ENCODE measurements around the gene TGFBR1. TPM values are rescaled to one million over a fixed set of nuclear protein-coding genes. Genes with fewer than 3 reads are reported as not detected.

The TGFBR1 gene
- total and polyA plus RNA-seq, 7 donors, result 5.3 to 25.7 (median 18.3) TPM

DNA sequence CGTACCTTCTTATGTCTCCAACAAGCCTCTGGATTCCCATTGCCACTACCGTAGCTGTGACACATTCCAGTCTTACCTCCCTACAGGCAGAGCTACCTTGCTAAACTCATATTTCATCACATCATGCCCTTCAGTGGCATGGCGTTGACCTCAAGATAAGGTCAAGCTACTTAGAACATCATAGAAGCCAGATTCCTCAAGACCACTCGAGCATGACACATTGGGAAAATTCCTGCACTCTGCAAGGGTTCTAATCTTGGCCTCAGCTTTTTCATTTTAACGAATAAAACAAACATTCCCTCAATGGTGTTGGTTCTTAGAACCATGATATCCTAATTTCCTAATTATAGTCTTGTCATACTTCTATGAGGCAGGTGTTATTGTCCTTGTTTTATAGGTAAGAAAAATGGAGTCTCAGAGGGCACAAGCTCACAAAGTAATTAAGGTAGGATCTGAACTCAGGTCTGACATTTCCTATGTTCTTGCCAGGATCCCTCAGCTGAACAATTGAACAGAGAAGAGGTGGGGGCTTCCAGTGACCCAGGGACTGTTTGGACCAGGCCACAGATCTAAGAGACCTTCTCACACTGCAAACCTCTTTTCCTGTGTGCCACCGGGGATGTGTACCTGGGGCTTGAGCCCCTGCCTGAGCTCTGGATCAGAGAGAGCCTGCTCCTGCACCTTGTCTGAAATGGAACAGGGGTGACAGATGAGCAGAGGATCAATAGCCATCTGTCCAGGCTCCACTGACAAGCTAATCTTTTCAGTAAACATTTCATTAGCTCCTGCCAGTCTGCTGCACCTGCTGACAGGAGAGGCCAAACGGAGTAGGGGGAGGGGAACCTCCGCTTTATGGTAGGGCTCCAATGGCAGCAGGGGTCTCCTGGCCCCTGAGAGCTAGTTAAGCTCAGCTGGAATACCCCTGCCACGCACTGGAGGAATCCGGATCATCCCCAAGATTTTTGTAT, 67.5 kb downstream of the TGFBR1 start:
- intact Hi-C loops (cut with DNase I), result no loop called here
- WGBS, 3 donors, result 78 to 80% (median 79%) methylated on average over 10 of the region's 10 CpGs
- Histone ChIP-seq H3K9me3 (no peaks in the 10 kb centered on the region), H3K4me1 (no peaks in the 10 kb centered on the region), H3K36me3 (ENCODE audit: insufficient read depth in 1 of 2, low read depth in 1 of 2) (no peaks in the 10 kb centered on the region), H3K27me3 (ENCODE audit: insufficient read depth in 3 of 3, low read length in 2 of 3) (peaks cover 0 to 1% (median 0%) of the 10 kb centered on the region in 3 donors), H3K27ac (no peak overlapping the region), H3K4me3 (no peak overlapping the region)
- TF ChIP-seq, protein P1, sequence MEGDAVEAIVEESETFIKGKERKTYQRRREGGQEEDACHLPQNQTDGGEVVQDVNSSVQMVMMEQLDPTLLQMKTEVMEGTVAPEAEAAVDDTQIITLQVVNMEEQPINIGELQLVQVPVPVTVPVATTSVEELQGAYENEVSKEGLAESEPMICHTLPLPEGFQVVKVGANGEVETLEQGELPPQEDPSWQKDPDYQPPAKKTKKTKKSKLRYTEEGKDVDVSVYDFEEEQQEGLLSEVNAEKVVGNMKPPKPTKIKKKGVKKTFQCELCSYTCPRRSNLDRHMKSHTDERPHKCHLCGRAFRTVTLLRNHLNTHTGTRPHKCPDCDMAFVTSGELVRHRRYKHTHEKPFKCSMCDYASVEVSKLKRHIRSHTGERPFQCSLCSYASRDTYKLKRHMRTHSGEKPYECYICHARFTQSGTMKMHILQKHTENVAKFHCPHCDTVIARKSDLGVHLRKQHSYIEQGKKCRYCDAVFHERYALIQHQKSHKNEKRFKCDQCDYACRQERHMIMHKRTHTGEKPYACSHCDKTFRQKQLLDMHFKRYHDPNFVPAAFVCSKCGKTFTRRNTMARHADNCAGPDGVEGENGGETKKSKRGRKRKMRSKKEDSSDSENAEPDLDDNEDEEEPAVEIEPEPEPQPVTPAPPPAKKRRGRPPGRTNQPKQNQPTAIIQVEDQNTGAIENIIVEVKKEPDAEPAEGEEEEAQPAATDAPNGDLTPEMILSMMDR (IDR thresholded peaks at IDR 0.05), result no peak
- no peak for ATAC-seq
- DNase-seq, result no peak

DNA sequence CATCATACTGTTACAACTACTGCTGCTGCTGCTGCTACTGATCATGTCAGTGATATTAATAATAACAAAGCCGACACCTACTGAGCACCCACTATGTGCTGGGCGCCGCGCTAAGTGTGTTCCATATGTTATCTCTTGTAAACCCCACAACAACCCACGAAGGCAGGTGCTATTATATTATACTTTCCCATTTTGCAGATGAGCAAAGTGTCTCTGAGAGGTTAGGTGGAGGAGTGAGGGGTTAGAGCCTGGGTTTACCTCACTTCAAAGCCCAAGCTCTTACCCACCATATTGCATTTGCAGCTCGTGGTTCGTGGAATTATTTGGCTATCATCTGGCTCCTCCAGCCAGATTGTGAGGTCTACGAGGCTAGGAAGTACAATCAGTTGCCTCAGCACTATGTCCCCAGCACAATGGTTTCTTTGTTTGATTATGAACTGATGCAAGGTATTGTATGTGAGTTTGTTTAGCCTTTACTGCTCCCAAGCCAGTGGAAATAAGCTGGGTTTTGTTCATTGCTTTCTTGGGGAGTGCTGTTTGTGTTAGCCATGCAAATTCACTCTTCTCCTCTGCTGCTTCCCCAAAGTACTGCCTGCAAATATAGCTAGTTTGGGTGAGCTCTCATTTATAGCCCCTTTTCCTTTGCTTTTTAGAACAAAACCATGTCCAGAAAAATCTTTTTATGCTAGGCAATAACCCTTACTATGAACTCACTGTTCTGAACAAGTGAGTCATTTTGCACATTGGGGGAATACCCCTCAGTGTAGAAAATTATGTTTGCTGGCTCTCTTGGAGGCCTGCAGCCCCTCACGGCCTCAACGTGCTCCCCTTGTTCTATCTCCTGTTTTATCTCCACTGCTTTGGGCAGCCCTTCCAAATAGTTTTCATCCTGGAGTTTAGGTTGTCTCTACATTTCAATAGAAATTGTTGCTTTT, 68.9 kb downstream of the TGFBR1 start:
- WGBS, 3 donors, result 70 to 76% (median 70%) methylated on average over 10 of the region's 10 CpGs
- Histone ChIP-seq H3K36me3 (ENCODE audit: insufficient read depth in 1 of 2, low read depth in 1 of 2) (no peaks in the 10 kb centered on the region), H3K4me1 (no peaks in the 10 kb centered on the region), H3K4me3 (no peak overlapping the region), H3K27ac (no peak overlapping the region), H3K27me3 (ENCODE audit: insufficient read depth in 3 of 3, low read length in 2 of 3) (peaks cover 0 to 1% (median 0%) of the 10 kb centered on the region in 3 donors), H3K9me3 (no peaks in the 10 kb centered on the region)
- DNase-seq (no peak), ATAC-seq (no peak)
- TF ChIP-seq, protein P1 (IDR thresholded peaks at IDR 0.05), result no peak
- intact Hi-C loops (cut with DNase I), result no loop called here

DNA sequence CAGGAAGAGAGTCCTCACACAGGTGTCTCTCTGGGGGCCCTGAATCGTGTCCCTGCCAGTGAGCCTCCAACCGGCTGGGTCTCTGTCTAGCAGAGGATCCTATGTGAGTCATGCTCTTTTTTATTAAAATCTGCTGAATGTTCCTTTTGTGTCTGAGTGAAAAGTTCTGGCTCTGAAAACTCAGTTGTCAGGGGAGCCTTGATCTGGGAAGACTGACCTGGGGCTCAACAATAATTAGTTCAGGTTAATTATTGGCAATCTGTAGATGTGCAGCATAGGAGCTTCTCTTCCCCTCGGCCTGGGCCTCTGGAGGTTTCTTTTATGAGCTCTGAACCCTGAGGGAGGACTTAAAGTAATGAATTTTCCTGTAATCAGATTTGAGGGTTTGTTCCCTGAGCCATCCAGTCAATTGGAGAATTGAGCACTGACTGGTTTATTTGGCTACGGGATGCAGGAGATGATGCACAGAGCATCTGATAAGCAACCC, 71.7 kb downstream of the TGFBR1 start:
- ATAC-seq (no peak), DNase-seq (no peak)
- Histone ChIP-seq H3K27me3 (ENCODE audit: insufficient read depth in 3 of 3, low read length in 2 of 3) (no peaks in the 10 kb centered on the region), H3K27ac (no peak overlapping the region), H3K4me1 (no peaks in the 10 kb centered on the region), H3K9me3 (no peaks in the 10 kb centered on the region), H3K4me3 (no peak overlapping the region), H3K36me3 (ENCODE audit: insufficient read depth in 1 of 2, low read depth in 1 of 2) (no peaks in the 10 kb centered on the region)
- TF ChIP-seq, protein P1 (IDR thresholded peaks at IDR 0.05), result no peak
- intact Hi-C loops (cut with DNase I), result no loop called here
- WGBS, 3 donors, result 48 to 64% (median 62%) methylated on average over 4 of the region's 4 CpGs

DNA sequence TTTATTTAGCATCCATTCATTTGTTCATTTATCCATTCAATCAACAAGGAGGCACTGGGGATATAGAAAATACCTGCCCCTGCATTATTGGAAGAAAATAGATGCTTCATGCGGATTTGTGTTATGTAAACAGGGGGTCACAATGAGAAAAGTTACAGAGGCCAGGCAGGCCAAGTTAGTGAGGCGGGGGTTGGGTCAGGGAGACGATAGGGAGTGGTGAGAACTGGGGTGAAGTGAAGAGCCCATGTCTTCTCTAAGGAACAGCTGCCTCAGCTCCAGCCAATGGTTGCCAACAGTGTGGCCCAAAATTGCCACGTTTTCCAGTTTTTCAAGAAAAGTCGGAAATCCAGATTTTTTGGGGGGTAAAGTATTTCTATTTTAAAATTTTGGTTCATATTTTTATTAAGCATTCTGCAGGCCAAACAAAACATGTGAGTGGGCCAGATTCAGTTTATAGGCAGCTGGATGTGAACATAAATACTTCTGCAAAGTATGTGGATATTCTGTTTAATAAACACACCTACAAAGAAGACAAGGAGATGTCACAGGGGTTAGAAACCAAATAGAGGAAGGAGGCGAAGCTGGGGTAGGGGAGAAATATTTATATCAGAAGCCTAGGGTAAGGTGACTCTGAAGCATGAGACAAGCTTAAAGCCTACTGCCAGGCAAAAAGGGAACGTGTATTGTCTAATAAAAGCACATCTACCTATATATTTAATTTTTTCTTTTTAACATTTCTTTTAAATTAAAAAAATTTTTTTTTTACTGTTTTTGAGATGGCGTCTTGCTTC, 72.9 kb downstream of the TGFBR1 start:
- ATAC-seq, result no peak
- TF ChIP-seq, protein P1 (IDR thresholded peaks at IDR 0.05), result no peak
- Histone ChIP-seq H3K4me1 (no peaks in the 10 kb centered on the region), H3K36me3 (ENCODE audit: insufficient read depth in 1 of 2, low read depth in 1 of 2) (no peaks in the 10 kb centered on the region), H3K27ac (no peak overlapping the region), H3K9me3 (no peaks in the 10 kb centered on the region), H3K27me3 (ENCODE audit: insufficient read depth in 3 of 3, low read length in 2 of 3) (no peaks in the 10 kb centered on the region), H3K4me3 (no peak overlapping the region)
- intact Hi-C loops (cut with DNase I), result no loop called here
- DNase-seq, result no peak
- WGBS, 3 donors, result 81 to 89% (median 84%) methylated on average over 8 of the region's 8 CpGs
